ENCODE data around the gene SUMO1.

- TF ChIP-seq, protein P1, sequence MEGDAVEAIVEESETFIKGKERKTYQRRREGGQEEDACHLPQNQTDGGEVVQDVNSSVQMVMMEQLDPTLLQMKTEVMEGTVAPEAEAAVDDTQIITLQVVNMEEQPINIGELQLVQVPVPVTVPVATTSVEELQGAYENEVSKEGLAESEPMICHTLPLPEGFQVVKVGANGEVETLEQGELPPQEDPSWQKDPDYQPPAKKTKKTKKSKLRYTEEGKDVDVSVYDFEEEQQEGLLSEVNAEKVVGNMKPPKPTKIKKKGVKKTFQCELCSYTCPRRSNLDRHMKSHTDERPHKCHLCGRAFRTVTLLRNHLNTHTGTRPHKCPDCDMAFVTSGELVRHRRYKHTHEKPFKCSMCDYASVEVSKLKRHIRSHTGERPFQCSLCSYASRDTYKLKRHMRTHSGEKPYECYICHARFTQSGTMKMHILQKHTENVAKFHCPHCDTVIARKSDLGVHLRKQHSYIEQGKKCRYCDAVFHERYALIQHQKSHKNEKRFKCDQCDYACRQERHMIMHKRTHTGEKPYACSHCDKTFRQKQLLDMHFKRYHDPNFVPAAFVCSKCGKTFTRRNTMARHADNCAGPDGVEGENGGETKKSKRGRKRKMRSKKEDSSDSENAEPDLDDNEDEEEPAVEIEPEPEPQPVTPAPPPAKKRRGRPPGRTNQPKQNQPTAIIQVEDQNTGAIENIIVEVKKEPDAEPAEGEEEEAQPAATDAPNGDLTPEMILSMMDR (IDR thresholded peaks at IDR 0.05): no peak
- TF ChIP-seq POLR2A (IDR thresholded peaks at IDR 0.05): no peak
Measured at GRCh38 chr2:202278944-202279343, 40.5 kb upstream of the SUMO1 start.

All from lower leg skin (tissue), 3 donors.